NCI-H526 (cell line): ENCODE data around the gene PASD1.
"Not testable (repeated sequence)": the region's sequence is repeated elsewhere in the genome, so short reads cannot be mapped to it uniquely, and the experiment has no call there.

ENCODE experiments used
- DNase-seq, 2 experiments: peaks; one replicate each; lab custom pipeline; 2025; lab: John Stamatoyannopoulos, UW

The PASD1 gene

GRCh38 chrX:151624677-151625076 is 61.2 kb downstream of the PASD1 start:
- DNase-seq: no peak

- no peak for DNase-seq
These were observed 68.3 kb downstream of the PASD1 start for GRCh38 chrX:151631822-151632221.

- no peak for DNase-seq
These were observed 69.7 kb downstream of the PASD1 start for GRCh38 chrX:151633157-151633556.

GRCh38 chrX:151634937-151635336 is 71.5 kb downstream of the PASD1 start:
- DNase-seq: no peak

- DNase-seq: no peak
These were observed 78.1 kb downstream of the PASD1 start for GRCh38 chrX:151641564-151641963.

- DNase-seq: no peak
These were observed 111.8 kb downstream of the PASD1 start for GRCh38 chrX:151675121-151675746.

- DNase-seq: no peak
These were observed 112.7 kb downstream of the PASD1 start for GRCh38 chrX:151676196-151676595.

- DNase-seq: no peak
These were observed 116.4 kb downstream of the PASD1 start for GRCh38 chrX:151679798-151680402.

- DNase-seq: peak in 1 of 2 experiments; percentile 56
These were observed 117.3 kb downstream of the PASD1 start for GRCh38 chrX:151680805-151681204.

GRCh38 chrX:151687635-151688034 is 124.2 kb downstream of the PASD1 start:
- no peak for DNase-seq

GRCh38 chrX:151688695-151689094 is 125.2 kb downstream of the PASD1 start:
- DNase-seq: no peak

- DNase-seq: no peak
These were observed 129.3 kb downstream of the PASD1 start for GRCh38 chrX:151692825-151693224.

- DNase-seq: no peak
These were observed 130.6 kb downstream of the PASD1 start for GRCh38 chrX:151694121-151694520.

- DNase-seq: no peak
These were observed 131.4 kb downstream of the PASD1 start, which contains the start of gene PRRG3 for GRCh38 chrX:151694661-151695582. Gene PRRG3, plus strand, starts transcription at chrX:151695458. Its CDS starts 3,357 bp downstream, at chrX:151698815.

GRCh38 chrX:151695583-151696340 is 132.3 kb downstream of the PASD1 start:
- DNase-seq: no peak

GRCh38 chrX:151697082-151697481 is 133.6 kb downstream of the PASD1 start:
- DNase-seq: not testable (repeated sequence)

- DNase-seq: no peak
These were observed 134.0 kb downstream of the PASD1 start for GRCh38 chrX:151697522-151697921.

GRCh38 chrX:151698485-151698884 is 135.0 kb downstream of the PASD1 start:
- no peak for DNase-seq

GRCh38 chrX:151699746-151700145 is 136.3 kb downstream of the PASD1 start:
- no peak for DNase-seq

GRCh38 chrX:151700581-151700980 is 137.1 kb downstream of the PASD1 start:
- no peak for DNase-seq

- no peak for DNase-seq
These were observed 137.6 kb downstream of the PASD1 start for GRCh38 chrX:151701071-151701470.

GRCh38 chrX:151701531-151701930 is 138.1 kb downstream of the PASD1 start:
- DNase-seq: no peak
